Central memory CD4-positive, alpha-beta T cell (primary cell): Measurements from ENCODE around the gene QTRT2.

Experiments used
- DNase-seq: peaks from one replicate; pipeline ENCODE4 v3.0.0; 2022

The QTRT2 gene

DNA sequence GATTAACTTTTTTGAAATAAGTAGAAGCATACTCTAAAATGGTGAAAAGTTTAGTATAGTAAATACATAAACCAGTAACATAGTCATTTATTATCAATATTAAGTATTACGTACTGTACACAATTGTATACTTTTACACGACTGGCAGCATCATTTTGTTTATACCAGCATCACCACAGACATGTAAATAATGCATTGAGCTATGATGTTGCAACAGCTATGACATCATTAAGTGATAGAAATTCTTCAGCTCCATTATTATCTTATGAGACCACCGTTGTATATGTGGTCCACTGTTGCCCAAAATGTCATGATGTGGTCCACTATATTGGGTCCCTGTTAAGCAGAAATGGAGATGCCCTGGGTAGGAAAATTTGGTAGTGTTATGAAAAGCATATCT is 71.0 kb downstream of the QTRT2 start:
- DNase-seq = no peak

DNA sequence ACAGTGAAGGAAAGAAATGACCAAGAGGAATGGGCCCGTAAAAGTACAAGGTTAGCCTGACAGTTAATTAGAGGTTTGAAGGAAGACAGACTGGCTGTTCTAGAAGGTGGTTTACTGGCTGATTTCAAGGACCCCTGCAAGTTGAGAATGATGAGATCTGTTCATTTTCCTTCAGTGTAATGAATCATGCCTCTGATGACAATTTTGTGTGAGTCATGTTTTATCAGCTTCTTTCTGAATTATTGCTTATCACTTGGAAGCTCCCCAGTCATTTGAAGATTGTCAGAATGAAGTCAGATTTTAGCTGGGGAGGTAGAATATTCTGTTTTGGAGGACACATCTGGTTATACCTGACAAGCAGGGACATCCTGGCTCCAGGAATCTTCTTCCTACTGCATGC is 71.7 kb downstream of the QTRT2 start:
- no peak for DNase-seq

- DNase-seq = no peak
Measured at GRCh38 chr3:114128826-114129225, 72.3 kb downstream of the QTRT2 start.

GRCh38 chr3:114132500-114132899 is 76.0 kb downstream of the QTRT2 start:
- DNase-seq = no peak

DNA sequence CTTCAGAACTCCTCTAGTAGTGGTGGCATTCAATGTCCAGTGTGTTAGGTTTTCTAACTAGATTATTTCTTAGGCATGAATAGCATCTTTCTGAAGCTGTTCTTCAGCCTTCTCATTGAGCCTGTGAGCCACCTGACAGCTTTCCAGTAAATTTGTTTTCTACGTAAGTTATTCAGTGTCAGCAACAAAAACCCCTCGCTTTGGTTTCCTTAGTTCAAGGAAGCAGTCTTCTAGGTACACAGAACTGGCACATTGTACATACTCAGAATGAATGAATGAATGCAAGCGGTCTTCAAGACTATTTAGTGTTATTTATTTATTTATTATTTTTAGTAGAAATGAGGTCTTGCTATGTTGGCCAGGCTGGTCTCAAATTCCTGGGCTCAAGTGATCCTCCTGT is 77.4 kb downstream of the QTRT2 start:
- no peak for DNase-seq
